ENCODE data around the gene SPATA19. TPM values are rescaled to one million over a fixed set of nuclear protein-coding genes. Genes with fewer than 3 reads are reported as not detected.

SPATA19 gene
- total RNA-seq, 1 donor from 2014 or later = not detected

- H3K27ac Mint-ChIP-seq = no peak overlapping the region
- H3K9me3 Mint-ChIP-seq = no peaks in the 10 kb centered on the region
- no peak for TF ChIP-seq CTCF (IDR thresholded peaks at IDR 0.05)
- POLR2A ChIA-PET = no interaction called here
- no peak for ATAC-seq (ENCODE audit: low read depth)
- no peak overlapping the region for H3K4me3 Mint-ChIP-seq
- intact Hi-C loops (cut with micrococcal nuclease) = no loop called here
- H3K36me3 Mint-ChIP-seq (ENCODE audit: low read depth) = no peaks in the 10 kb centered on the region
- H3K4me1 Mint-ChIP-seq = peaks cover 6% of the 10 kb centered on the region
- H3K27me3 Mint-ChIP-seq = peaks cover 10% of the 10 kb centered on the region
- CTCF ChIA-PET = no interaction called here
- DNase-seq = no peak
These were observed 44.6 kb upstream of the SPATA19 start for GRCh38 chr11:133889893-133890292.

GRCh38 chr11:133889188-133889587 lies 43.9 kb upstream of the SPATA19 start:
- ATAC-seq (ENCODE audit: low read depth) (no peak), DNase-seq (no peak)
- Mint-ChIP-seq H3K9me3 (no peaks in the 10 kb centered on the region), H3K27ac (no peak overlapping the region), H3K4me3 (no peak overlapping the region), H3K27me3 (peaks cover 10% of the 10 kb centered on the region), H3K4me1 (no peaks in the 10 kb centered on the region), H3K36me3 (ENCODE audit: low read depth) (no peaks in the 10 kb centered on the region)
- intact Hi-C loops (cut with micrococcal nuclease) = no loop called here
- no peak for TF ChIP-seq CTCF (IDR thresholded peaks at IDR 0.05)
- CTCF ChIA-PET = no interaction called here
- POLR2A ChIA-PET = no interaction called here

GRCh38 chr11:133887692-133888332 lies 42.5 kb upstream of the SPATA19 start:
- Mint-ChIP-seq H3K4me3 (no peak overlapping the region), H3K9me3 (peaks cover 8% of the 10 kb centered on the region), H3K27me3 (peaks cover 10% of the 10 kb centered on the region), H3K4me1 (no peaks in the 10 kb centered on the region), H3K36me3 (ENCODE audit: low read depth) (no peaks in the 10 kb centered on the region), H3K27ac (no peak overlapping the region)
- intact Hi-C loops (cut with micrococcal nuclease) = no loop called here
- ChIA-PET CTCF (no interaction called here), POLR2A (no interaction called here)
- DNase-seq = no peak
- ATAC-seq (ENCODE audit: low read depth) = no peak
- no peak for TF ChIP-seq CTCF (IDR thresholded peaks at IDR 0.05)

- no peaks in the 10 kb centered on the region for H3K4me1 Mint-ChIP-seq
- ChIA-PET CTCF (no interaction called here), POLR2A (no interaction called here)
- intact Hi-C loops (cut with micrococcal nuclease) = no loop called here
- no peaks in the 10 kb centered on the region for H3K36me3 Mint-ChIP-seq (ENCODE audit: low read depth)
- H3K27ac Mint-ChIP-seq = no peak overlapping the region
- DNase-seq (no peak), ATAC-seq (ENCODE audit: low read depth) (no peak)
- peaks cover 11% of the 10 kb centered on the region for H3K9me3 Mint-ChIP-seq
- H3K27me3 Mint-ChIP-seq = peaks cover 5% of the 10 kb centered on the region
- no peak overlapping the region for H3K4me3 Mint-ChIP-seq
- no peak for TF ChIP-seq CTCF (IDR thresholded peaks at IDR 0.05)
These were observed 40.7 kb upstream of the SPATA19 start for GRCh38 chr11:133886029-133886428.

- ATAC-seq (ENCODE audit: low read depth) (no peak), DNase-seq (no peak)
- ChIA-PET POLR2A (no interaction called here), CTCF (no interaction called here)
- no peak overlapping the region for H3K27ac Mint-ChIP-seq
- H3K36me3 Mint-ChIP-seq (ENCODE audit: low read depth) = no peaks in the 10 kb centered on the region
- H3K27me3 Mint-ChIP-seq = no peaks in the 10 kb centered on the region
- no peaks in the 10 kb centered on the region for H3K4me1 Mint-ChIP-seq
- TF ChIP-seq CTCF (IDR thresholded peaks at IDR 0.05) = no peak
- intact Hi-C loops (cut with micrococcal nuclease) = no loop called here
- no peak overlapping the region for H3K4me3 Mint-ChIP-seq
- H3K9me3 Mint-ChIP-seq = no peaks in the 10 kb centered on the region
These were observed 26.8 kb upstream of the SPATA19 start for GRCh38 chr11:133872160-133872559.

Measured in activated B cell treated with CpG ODN at 0.5 μM for 24 hours (primary cell).